A673 (cell line): ENCODE results near the gene CAPN13.

Source experiments
- CTCF ChIP-seq: fragments of 300-800, 200-600 bp; sonication (generic); conservative IDR thresholded peaks from 2 replicates; pipeline ENCODE4 v1.5.1; 2017; ENCODE audit warnings: low read depth, mild to moderate bottlenecking, antibody characterized with exemption, low read length, moderate library complexity, mixed read lengths
- EZH2 ChIP-seq: fragments of 200-600 bp; sonication (generic); IDR thresholded peaks from 2 replicates; pipeline ENCODE4 v1.6.1; 2017; ENCODE audit warnings: borderline replicate concordance, low read depth, mild to moderate bottlenecking, mixed read lengths, antibody characterized with exemption, low read length; ENCODE audit not compliant: poor library complexity, severe bottlenecking

GRCh38 chr2:30769891-30770462 lies 37.3 kb downstream of the CAPN13 start:
- TF ChIP-seq EZH2: no peak
- TF ChIP-seq CTCF: no peak
